Measurements from ENCODE around the gene BNC2.
"Not testable (repeated sequence)": the region's sequence is repeated elsewhere in the genome, so short reads cannot be mapped to it uniquely, and the experiment has no call there.

Gene BNC2

DNA sequence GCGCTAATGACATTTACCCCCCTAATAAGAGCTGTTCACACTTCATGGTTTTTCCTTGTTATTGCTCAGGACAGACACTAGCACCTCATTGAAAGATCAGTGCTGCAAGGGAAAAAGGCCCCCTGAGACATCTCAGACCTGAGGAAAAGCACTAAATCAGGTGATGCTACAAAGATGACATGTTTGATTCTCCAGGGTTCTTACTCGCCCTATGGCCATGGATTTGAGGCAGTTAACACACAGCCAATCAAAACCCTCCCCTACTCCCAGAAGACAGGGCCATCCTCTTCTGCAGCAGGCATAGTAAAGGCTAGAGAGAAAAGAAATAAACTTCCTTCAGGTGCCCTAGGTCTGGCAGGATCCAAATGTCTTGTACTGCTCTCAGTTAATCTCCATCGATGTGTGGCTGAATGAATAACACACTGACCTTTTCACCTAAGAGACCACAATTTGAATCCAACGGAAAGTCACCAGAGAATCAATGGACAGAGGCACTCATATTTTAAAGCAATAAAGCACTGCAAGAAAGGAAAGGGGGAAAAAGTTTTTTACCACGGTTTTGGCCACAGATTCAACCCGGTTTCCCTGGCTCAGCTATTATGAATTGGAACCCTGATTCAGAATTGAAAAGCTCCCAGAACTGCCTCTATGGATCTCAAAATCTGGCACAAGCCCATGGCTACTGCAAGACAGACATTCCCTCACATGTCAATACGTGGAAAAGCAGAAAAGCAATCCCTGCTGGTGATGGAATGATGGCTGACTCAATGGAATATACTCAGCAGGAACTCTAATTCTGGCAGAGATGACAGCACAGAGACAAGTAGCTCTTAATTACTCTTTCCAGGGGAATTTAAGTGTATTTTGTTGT, 329.5 kb downstream of the BNC2 start:
- no peak for DNase-seq (ENCODE audit: low read depth)

DNA sequence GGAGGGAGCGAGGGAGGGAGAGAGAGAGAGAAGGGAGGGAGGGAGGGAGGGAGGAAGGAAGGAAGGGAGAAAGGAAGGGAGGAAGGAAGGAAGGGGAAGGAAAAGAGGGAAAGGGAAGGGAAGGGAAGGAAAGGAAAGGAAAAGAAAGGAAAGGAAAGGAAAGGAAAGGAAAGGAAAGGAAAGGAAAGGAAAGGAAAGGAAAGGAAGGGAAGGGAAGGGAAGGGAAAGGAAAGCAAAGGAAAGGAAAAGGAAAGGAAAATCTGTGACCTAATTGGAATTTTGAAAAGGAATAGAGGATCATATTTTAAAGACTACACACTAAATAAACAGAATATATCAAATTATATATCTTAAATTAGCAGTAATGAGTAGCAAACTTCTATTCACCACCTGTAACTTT, 330.8 kb downstream of the BNC2 start:
- not testable (repeated sequence) for DNase-seq (ENCODE audit: low read depth)

DNA sequence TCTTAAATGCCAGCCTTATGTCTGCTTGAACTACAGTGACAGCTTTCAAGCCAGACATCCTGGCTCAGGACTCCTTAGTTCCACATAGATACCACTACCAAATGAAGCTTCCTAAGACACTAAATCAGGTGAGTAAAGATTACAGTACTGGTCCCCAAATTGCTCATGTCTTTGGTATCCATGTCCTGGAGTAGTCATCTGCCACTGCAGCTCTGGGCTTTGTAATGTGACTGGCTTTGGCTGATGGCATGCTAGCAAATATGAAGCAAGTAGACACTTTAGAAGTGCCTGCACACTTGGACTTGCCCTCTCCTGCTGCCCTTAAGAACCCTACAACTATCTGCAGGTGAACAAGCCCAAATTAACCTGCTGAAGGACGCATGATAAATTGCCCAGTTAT, 334.9 kb downstream of the BNC2 start:
- DNase-seq (ENCODE audit: low read depth), result no peak

DNA sequence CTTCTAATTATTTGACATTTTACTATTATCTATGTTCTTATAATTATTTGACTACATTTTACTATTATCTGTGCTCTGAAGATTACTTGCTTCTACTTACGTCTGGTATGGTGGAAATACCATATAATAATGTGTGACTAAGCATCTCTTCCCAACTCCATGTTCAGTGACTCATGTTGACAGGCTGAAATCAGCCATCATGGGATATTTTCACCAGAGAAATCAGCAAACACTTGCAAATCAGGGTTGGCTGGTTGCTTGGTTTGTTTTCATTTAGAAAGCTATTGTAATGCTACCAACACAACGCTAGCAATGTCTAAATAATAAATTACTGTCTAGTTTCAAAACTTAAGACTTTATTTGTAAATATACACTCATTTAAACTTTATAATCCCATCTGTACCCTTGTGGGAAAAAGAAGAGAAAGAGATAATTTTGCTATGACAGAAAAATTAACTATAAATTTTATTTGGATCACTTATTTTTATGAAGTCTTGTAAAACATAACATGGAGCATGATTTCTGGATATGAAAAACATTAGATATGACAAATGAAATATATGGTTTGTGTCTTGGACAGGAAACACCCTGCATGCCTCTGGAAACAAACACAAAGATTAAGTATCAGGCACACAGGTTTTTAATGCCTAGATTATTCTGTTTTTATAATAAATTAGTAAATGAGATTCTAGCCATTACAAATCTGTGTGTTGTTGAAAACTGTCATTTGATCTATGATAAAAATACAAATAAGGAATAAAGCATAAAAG, 337.6 kb downstream of the BNC2 start:
- DNase-seq (ENCODE audit: low read depth), result no peak

DNA sequence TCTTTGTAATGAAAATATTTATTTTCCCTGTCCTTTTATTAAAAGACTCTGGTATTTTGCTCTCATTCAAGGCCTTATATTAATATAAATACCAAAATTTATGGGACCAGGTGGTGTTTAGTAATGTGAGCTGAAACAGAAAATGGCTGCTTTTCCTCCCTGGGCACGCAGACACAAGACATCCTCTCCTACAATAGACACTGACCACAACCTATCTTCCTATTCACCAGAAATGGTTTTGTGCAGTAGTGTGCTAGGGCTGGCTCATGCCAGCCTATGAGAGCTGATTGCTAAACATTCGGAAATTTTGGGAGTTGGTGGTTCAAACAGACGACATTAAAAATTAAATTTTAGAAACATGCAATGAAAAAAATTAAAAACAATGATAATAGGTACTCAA, 338.2 kb downstream of the BNC2 start:
- no peak for DNase-seq (ENCODE audit: low read depth)

DNA sequence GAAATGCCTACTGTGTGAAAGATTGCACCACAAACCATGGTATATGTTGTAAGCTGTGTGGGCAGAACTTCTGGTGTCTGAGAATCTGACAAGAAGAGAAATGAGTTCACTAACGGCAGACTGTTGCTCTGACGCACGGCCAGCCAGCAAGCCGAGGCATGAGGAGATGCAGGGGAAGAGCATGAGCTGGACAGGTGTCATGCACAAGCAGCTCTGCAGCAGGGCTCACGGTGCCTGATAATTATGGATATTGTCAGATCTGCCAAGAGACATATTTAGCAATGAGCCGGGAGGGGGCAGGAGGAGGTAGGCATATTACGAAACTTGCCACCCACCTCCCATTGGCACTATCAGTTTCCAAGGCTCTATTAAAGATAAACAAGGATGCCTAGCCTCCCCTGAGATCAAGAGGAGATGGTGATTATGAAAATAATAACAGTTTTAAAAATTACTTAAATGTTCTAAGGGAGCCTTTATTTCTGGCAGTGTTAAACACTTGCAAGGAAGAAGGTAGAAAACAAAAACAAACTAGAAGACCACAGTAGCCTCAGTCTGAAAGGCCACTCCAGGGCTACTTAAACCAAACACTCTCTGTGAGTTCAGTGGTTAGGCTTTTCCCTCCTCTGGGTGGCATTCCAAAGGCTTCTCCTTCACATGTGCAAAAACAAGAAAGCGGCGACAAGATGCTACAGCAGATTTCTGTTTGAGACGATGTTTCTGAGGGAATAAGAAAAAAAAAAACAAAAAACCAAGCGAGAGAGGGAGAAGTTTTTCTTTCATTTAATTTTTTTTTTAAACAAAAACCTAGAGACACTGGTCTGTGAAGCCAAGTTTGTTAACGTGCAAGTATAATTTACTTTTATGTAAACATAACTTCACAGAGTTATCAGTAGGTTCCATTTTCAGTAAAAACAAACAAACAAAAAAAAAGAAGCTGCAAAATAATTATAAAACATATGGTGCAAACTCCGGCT, 339.5 kb downstream of the BNC2 start:
- DNase-seq (ENCODE audit: low read depth), result no peak

DNA sequence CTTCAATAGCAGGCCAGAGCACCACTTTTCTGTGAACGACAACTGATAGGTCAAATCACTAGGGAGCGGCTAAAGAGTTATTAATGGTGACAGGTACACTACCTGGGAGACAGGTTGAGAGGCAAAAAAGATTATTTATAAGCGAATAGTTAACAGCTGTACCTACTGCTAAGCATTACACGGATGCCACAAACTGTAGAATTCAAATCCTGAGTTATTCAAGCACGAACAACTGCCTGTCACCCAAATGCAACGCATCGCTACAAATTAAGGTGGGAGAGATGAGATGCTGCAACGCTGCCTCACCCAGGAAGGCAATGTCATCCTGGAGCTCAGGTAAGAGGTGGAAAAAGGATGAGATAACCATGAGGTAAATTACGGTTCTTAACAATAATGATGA, 342.9 kb downstream of the BNC2 start:
- DNase-seq (ENCODE audit: low read depth), result no peak

DNA sequence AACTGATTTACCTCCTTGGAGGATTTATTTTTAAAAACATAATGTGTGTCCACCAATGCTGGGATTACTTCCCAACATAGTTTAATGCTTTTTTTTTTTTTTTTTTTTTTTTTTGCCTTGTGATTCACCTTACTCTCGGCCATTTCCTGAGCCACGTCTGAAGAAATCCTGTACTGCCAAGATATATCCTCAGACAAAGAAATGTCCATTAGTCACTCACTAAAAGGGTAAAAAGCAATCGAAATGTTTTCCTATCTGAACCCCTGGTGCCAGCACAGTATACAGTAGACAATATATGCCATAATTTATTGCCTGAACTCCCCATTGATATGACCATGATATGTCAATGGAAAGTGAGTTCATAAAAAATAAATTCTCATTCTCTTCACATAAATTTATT, 344.1 kb downstream of the BNC2 start:
- peak; percentile 16 for DNase-seq (ENCODE audit: low read depth)

DNA sequence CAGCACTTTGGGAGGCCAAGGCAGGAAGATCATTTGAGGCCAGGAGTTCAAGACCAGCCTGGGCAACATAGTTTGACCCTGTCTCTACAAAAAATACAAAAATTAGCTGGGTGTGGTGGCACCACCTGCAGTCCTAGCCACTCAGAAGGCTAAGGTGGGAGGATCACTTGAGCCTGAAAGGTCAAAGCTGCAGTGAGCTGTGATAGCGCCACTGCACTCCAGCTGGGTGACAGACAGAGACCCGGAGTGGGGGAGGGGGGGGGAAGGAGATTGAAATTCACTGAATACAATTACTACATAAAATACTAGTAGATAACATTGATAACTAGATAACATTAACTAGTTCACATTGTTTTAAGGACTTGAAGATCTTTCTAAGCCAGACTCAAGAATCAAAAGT, 345.6 kb downstream of the BNC2 start:
- DNase-seq (ENCODE audit: low read depth), result no peak

DNA sequence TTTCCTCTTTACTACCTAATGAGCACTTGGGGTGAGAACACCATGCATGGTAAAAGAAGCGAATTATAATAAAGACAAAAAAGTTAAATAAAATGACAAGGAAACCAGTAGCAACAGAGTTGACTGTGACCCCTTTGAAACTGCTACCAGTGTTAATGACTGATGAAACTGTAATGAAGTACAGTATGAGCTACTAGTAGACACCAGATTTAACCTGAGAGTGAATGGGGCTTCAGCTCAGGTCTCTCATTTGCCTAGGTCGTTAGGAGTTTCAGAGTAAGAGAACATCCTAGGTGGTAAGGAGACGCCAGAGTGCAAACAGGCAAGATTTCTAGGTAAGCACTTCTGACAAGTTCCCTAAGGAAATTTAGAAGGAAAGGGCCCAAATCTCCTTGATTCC, 346.4 kb downstream of the BNC2 start:
- DNase-seq (ENCODE audit: low read depth), result no peak

DNA sequence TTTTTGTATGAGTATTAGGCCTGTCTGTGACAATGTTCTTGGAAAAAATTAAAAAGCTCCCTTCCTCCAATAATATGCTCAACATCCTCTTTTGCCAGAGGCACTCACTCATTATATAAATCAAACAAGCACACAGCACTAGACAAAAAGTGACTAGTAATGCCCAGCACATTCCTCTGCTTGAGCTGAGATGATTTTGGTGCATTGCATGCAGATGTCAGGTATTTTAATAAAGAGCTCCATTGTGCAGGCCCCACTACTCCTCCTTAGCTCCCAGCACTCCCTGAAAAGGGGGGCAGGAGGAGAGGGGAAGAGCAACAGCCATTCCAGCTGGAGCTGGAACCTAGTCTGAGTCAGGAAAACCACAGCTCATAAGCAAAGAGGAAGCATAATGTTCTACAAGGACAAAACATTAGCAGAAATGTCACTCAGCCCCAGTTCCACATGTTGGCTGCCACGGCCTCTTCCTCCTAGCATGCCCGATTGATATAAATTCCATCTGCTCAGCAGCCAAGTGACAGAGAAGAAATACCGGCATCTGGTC, 348.5 kb downstream of the BNC2 start:
- peak; percentile 92 for DNase-seq (ENCODE audit: low read depth)

DNA sequence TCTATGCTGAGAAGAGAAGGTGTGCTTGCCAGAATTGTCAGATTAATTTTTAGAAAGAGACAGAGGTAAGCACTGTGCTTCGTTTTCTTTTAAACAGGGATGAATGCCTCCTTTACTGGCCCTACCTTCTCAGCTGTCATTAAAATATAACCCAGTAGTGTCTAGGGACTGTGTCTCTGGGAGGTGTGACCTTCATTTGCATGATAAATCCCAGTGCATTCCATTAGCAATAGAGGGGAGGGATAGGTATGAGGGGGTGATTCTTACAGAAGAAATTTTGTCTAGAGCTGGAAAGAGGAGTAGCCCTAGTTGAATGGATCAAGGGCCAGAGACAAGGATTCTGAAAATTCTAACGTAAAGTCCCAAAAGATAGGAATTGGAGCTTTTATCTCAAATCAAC, 351.5 kb downstream of the BNC2 start:
- DNase-seq (ENCODE audit: low read depth), result no peak

DNA sequence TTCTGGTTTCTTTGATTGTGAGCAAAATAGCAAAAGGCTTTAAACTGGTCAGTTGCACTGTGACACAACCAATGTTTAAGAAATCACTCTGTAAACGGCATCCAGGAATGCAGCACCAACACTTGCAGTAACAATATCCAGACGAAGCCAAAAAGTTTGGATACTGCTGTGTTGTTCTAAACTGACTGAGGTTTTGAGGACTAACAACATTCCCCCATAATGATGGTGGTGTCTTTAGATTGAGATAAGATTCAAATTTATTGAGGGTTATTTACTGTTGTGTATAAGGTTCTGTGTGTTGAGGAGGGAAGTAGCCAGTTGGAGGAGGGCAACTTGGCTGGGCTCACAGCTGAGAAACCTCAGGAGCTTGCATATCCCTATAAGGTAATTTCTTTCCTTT, 353.6 kb downstream of the BNC2 start:
- DNase-seq (ENCODE audit: low read depth), result no peak

DNA sequence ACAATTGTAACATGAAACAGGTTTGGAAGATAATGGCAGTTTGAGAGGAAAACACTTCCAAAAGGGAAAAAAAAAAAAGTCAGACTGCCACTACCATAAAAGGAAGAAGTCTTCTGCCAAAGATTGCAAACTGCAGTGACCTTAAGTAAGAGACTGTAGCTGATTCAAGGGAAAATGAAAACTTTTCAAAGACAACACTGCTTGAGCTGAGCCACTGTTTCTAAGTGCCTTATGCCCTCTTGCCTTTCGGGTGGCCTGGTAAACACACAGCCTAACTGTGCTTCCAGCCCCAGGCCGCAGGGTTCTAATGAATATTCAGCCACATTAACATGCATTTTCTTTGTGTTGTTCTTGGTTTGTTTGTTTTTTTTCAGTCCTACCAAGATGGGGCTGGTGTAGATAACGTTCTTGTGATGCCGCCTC, 354.6 kb downstream of the BNC2 start:
- DNase-seq (ENCODE audit: low read depth), result peak; percentile 29

DNA sequence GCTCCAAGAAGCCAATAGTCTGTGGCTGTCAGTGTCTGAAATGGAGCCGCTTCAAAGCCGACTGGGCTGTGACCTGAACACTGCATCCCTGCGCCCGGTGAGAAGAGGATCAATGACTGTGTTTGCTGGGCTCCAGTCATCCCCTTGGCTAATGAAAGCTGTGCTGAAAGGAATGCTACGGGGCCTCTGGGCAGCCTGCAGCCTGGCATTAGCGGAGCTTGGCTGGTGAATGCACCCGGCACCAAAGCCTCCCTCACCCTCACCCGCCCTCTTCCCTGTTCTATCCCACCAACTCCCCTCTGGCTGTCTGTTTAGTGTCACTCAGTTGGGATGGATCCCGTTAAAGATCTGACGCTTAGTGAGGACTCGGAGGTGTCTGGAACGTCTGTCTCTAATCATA, 355.3 kb downstream of the BNC2 start:
- DNase-seq (ENCODE audit: low read depth), result no peak

DNA sequence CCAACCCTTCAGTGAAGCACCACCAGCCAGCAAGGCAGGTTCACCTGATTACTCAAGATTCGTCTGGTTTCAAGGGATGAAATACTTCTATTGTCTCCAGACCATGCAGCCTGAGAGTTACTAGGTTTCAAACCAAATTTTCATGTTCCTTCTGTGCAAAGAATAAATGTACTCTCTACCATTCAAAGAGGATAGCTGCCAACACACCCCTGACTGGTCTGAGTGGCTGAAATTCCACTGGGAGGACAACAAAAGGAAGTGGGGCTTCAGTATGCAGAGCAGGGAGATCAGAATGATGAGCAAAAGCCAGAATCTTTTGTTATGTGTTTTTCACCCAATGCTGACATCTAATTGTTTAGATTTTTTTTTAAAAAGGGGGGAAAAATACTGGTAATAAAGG, 356.3 kb downstream of the BNC2 start:
- DNase-seq (ENCODE audit: low read depth), result no peak

DNA sequence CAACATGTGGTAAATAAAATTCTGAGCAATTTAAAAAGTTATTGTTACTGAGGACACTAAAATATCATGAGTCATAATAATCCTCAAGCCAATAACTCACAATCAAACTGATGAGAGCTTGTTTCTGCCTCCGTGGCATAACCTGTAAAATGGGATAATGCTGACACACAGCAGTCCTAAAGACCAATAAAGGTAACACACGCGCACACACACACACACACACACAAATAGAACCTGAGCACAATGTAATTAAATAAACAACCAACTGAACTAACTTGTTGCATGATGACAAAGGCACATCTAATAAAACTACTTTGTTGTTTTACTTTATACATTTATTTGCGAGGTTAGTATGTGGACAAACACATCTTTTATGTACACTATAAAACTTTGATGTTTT, 358.2 kb downstream of the BNC2 start:
- no peak for DNase-seq (ENCODE audit: low read depth)

DNA sequence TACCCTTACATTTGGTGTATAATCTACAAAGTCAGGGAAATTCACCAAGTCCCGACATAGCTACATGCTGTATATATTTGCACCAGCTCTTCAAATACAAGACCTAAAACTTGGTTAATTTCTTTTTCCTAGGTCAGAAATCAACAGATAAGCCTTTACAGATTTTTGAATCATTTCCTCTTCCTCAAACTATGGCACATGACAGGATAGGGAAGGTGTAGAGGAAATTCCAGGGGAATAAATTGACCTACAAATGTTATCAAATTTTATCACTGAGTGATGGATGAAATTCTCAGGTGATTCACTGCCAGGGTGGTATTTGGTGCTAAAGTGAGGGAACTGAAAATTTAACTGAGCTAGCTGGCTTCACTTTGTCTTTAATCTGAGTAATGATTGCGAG, 360.0 kb downstream of the BNC2 start:
- DNase-seq (ENCODE audit: low read depth), result no peak

DNA sequence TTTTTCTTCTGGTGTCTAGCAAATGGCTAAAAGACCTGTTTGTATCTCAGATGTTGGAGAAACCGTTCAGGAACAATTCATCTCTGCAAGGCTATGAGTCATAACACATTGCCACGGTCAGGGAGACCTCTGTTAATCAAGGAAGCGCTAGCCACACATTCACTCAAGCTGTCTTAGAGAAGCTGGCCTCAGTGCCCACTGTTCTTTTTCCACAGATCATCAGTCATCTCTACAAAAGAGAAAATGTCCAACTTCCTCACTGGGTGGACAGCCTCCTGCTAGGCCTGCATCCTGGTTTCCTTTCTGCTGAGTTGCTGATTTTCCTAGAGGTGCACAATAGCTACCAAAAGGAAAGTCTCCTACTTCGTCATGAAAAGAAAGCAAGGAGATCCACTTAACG, 360.5 kb downstream of the BNC2 start:
- no peak for DNase-seq (ENCODE audit: low read depth)

DNA sequence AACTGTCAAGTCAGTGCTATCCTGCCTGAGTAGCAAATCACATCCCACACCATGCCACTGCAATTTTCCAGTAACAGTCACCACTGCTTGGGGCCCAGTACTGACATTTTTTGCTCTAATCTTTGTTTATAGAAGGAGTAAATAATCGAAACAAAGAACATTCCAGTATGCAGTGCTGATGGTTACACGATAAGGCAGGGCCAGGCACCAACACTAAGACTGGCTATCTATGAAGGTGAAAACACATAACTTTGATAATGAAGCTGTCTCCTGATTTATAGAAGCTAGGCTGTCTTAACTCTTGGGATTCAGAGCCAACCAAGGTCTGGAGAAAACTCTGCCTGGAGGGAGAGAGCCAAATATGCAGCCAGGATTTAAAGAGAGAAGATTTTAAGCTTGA, 365.3 kb downstream of the BNC2 start:
- no peak for DNase-seq (ENCODE audit: low read depth)

DNA sequence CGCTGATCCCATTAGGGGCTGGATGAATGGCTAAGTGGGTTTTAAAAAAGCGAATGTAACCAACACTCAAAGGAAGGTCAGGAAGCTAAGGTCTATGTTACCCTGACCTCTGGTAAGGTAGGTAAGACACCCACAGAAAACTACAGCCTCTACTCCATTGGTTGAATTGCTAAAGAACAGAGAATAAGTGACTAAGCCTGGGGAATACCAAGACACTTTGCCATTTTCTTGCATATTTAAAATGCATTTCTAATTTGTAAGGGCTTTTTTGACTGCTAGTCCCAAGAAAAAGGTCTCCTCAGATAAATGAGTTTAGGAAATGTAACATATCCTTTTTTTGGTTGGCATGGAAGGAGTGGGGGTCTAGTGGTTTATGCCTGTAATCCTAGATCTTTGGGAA, 368.7 kb downstream of the BNC2 start:
- DNase-seq (ENCODE audit: low read depth), result no peak

DNA sequence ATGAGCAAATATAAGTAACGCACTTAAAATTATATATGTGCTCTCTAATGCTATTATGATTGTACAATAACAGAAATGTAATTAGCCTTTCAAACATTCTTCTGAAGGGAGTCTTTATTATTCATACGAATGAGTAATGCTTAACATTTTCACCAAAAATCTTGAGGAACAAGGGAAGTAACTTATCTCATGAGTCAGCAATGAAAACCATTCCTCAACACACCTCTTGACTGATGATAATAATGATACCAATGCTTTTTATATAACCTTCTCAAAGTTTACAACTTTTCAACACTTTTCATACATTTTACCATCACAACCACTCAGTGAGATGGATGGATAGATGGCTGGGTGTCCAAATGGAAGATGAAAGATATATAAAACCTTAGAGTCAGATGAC, 369.3 kb downstream of the BNC2 start:
- no peak for DNase-seq (ENCODE audit: low read depth)
